HepG2 (cell line): ENCODE data around the gene SRSF2. TPM values are rescaled to one million over a fixed set of nuclear protein-coding genes. Genes with fewer than 3 reads are reported as not detected.

Source experiments
- DPF2 ChIP-seq: sonication (generic); formaldehyde crosslinking; IDR thresholded peaks from 2 replicates; pipeline ENCODE4 v1.4.0; 2020; ENCODE audit warnings: mild to moderate bottlenecking, low read depth, missing genetic modification reagents, borderline replicate concordance
- FOXK2 ChIP-seq: fragments of 450-650 bp; IDR thresholded peaks from 2 replicates; pipeline ENCODE4 v1.6.1; 2016
- GPN1 ChIP-seq: sonication (generic); formaldehyde crosslinking; IDR thresholded peaks from 2 replicates; pipeline ENCODE4 v1.5.1; 2020; ENCODE audit warnings: missing genetic modification reagents, borderline replicate concordance
- HOXA5 ChIP-seq: sonication (generic); formaldehyde crosslinking; IDR thresholded peaks from 2 replicates; pipeline ENCODE4 v1.4.0; 2020; ENCODE audit warnings: missing genetic modification reagents
- MTF1 ChIP-seq: sonication (generic); formaldehyde crosslinking; IDR thresholded peaks from 2 replicates; pipeline ENCODE4 v1.5.0; 2020; ENCODE audit warnings: missing genetic modification reagents
- NCOR1 ChIP-seq: fragments of 200-600 bp; sonication (generic); IDR thresholded peaks from 2 replicates; pipeline ENCODE4 v1.7.0; 2017; ENCODE audit warnings: antibody characterized with exemption, low read length, borderline replicate concordance
- NR2C2 ChIP-seq: sonication (generic); formaldehyde crosslinking; IDR thresholded peaks from 2 replicates; pipeline ENCODE4 v1.4.0; 2020; ENCODE audit warnings: missing genetic modification reagents, mild to moderate bottlenecking, moderate library complexity, borderline replicate concordance
- PAX8 ChIP-seq: sonication (generic); formaldehyde crosslinking; IDR thresholded peaks from 2 replicates; pipeline ENCODE4 v1.8.0; 2022; ENCODE audit warnings: mild to moderate bottlenecking, missing genetic modification reagents, borderline replicate concordance
- SMAD1 ChIP-seq: sonication (generic); formaldehyde crosslinking; IDR thresholded peaks from 2 replicates; pipeline ENCODE4 v1.4.0; 2020; ENCODE audit warnings: missing genetic modification reagents, low read depth, mild to moderate bottlenecking, borderline replicate concordance
- ZNF33B ChIP-seq: sonication (generic); formaldehyde crosslinking; IDR thresholded peaks from 2 replicates; pipeline ENCODE4 v1.5.1; 2020; ENCODE audit warnings: mild to moderate bottlenecking, missing genetic modification reagents
- ZNF460 ChIP-seq: sonication (generic); formaldehyde crosslinking; IDR thresholded peaks from 2 replicates; pipeline ENCODE4 v1.5.1; 2020; ENCODE audit warnings: missing genetic modification reagents, mild to moderate bottlenecking, borderline replicate concordance
- polyA plus RNA-seq, 8 experiments: library from polyadenylated mRNA; depleted of rRNA in 3 of 8; stranded (reverse) in 7 of 8; unstranded in 1 of 8; fragments of >200 nt; fragmentation: Illumina TruSeq in 4 of 8; extraction: Trizol in 4 of 8; gene quantifications; 2 replicates each; pipeline versions ENCODE4 v1.2.1 to v1.2.3, GENCODE V29; 2011 to 2016; ENCODE audit warnings: low read depth in 4 of 8, missing spikeins in 1 of 8, mixed read lengths in 1 of 8; ENCODE audit not compliant: insufficient read depth in 1 of 8
- total RNA-seq, 5 experiments: library from RNA; depleted of rRNA; stranded (reverse); fragments of >200 nt; fragmentation: Illumina TruSeq; extraction: Trizol; gene quantifications; 2 replicates each; pipeline ENCODE4 v1.2.3, GENCODE V29; 2016; ENCODE audit warnings: low read depth in 1 of 5
- TF ChIP-seq, protein P1 (sequence below): sonication (generic); formaldehyde crosslinking; IDR thresholded peaks from 2 replicates; pipeline ENCODE4 v1.5.0; 2020; ENCODE audit warnings: mild to moderate bottlenecking, missing genetic modification reagents, borderline replicate concordance
- TF ChIP-seq, protein P2 (sequence below): IDR thresholded peaks from 2 replicates; pipeline ENCODE4 v1.6.1; 2012; ENCODE audit warnings: inconsistent platforms
- TF ChIP-seq, protein P3 (sequence below): sonication (generic); formaldehyde crosslinking; IDR thresholded peaks from 2 replicates; pipeline ENCODE4 v1.4.0; 2020; ENCODE audit warnings: missing genetic modification reagents, borderline replicate concordance
- TF ChIP-seq, protein P4 (sequence below): sonication (generic); formaldehyde crosslinking; IDR thresholded peaks from 2 replicates; pipeline ENCODE4 v1.8.0; 2022; ENCODE audit warnings: mild to moderate bottlenecking, missing genetic modification reagents, moderate library complexity

Gene SRSF2
- total and polyA plus RNA-seq, 2 of the 13 experiments (the other 11 are each of a cell fraction or from before 2014, with no cell fraction given) = 306 to 319 TPM

DNA sequence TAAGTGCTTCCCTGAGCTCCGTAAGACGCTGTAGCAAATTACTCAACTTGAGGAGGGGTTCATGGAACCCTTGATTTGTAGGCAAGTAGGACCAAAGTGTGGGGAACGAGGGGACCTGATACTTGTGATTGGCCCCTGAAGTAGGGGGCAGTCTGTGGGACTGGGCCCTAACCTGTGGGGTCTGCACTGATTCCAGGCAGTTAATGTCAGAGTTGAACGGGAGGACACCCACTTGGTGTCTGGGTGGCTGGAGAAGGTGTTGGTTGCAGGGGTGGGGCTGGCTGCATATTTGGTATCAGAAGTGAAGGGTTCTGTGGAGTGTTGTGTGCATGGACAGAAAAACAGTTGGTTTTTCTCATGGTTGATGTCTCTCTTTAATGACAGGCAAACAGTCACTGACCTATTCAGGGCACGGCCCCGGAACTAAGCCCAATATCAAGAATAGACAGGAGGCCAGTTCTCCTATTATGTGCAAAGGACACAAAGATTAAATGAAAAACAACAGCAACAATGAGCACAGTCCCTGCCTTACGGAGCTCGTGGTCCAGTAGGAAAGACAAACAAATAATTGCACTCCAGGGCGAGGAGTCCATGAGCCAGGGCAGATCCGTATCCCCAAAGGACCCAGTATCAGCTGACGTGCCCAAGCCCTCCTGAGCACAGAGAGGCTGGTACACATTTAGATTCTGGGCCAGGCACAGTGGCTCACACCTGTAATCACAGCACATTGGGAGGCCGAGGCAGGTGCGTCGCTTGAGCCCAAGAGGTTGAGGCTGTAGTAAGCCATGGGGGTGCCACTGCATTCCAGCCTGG is 45.5 kb downstream of the SRSF2 start (continued):
- TF ChIP-seq, protein P1, sequence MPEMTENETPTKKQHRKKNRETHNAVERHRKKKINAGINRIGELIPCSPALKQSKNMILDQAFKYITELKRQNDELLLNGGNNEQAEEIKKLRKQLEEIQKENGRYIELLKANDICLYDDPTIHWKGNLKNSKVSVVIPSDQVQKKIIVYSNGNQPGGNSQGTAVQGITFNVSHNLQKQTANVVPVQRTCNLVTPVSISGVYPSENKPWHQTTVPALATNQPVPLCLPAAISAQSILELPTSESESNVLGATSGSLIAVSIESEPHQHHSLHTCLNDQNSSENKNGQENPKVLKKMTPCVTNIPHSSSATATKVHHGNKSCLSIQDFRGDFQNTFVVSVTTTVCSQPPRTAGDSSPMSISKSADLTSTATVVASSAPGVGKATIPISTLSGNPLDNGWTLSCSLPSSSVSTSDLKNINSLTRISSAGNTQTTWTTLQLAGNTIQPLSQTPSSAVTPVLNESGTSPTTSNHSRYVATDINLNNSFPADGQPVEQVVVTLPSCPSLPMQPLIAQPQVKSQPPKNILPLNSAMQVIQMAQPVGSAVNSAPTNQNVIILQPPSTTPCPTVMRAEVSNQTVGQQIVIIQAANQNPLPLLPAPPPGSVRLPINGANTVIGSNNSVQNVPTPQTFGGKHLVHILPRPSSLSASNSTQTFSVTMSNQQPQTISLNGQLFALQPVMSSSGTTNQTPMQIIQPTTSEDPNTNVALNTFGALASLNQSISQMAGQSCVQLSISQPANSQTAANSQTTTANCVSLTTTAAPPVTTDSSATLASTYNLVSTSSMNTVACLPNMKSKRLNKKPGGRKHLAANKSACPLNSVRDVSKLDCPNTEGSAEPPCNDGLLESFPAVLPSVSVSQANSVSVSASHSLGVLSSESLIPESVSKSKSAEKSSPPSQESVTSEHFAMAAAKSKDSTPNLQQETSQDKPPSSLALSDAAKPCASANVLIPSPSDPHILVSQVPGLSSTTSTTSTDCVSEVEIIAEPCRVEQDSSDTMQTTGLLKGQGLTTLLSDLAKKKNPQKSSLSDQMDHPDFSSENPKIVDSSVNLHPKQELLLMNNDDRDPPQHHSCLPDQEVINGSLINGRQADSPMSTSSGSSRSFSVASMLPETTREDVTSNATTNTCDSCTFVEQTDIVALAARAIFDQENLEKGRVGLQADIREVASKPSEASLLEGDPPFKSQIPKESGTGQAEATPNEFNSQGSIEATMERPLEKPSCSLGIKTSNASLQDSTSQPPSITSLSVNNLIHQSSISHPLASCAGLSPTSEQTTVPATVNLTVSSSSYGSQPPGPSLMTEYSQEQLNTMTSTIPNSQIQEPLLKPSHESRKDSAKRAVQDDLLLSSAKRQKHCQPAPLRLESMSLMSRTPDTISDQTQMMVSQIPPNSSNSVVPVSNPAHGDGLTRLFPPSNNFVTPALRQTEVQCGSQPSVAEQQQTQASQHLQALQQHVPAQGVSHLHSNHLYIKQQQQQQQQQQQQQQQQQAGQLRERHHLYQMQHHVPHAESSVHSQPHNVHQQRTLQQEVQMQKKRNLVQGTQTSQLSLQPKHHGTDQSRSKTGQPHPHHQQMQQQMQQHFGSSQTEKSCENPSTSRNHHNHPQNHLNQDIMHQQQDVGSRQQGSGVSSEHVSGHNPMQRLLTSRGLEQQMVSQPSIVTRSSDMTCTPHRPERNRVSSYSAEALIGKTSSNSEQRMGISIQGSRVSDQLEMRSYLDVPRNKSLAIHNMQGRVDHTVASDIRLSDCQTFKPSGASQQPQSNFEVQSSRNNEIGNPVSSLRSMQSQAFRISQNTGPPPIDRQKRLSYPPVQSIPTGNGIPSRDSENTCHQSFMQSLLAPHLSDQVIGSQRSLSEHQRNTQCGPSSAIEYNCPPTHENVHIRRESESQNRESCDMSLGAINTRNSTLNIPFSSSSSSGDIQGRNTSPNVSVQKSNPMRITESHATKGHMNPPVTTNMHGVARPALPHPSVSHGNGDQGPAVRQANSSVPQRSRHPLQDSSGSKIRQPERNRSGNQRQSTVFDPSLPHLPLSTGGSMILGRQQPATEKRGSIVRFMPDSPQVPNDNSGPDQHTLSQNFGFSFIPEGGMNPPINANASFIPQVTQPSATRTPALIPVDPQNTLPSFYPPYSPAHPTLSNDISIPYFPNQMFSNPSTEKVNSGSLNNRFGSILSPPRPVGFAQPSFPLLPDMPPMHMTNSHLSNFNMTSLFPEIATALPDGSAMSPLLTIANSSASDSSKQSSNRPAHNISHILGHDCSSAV (CRISPR knock-in tag) = no peak
- TF ChIP-seq SMAD1 (CRISPR knock-in tag) = no peak
- no peak for TF ChIP-seq ZNF33B (CRISPR knock-in tag)
- TF ChIP-seq, protein P2, sequence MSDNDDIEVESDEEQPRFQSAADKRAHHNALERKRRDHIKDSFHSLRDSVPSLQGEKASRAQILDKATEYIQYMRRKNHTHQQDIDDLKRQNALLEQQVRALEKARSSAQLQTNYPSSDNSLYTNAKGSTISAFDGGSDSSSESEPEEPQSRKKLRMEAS = peak; percentile 83
- TF ChIP-seq NR2C2 (CRISPR knock-in tag) = no peak
- TF ChIP-seq GPN1 = no peak
- no peak for TF ChIP-seq MTF1
- TF ChIP-seq ZNF460 = peak; percentile 7; the same call in 1 of the 2 replicates
- TF ChIP-seq FOXK2 = peak; percentile 84
- TF ChIP-seq, protein P3, sequence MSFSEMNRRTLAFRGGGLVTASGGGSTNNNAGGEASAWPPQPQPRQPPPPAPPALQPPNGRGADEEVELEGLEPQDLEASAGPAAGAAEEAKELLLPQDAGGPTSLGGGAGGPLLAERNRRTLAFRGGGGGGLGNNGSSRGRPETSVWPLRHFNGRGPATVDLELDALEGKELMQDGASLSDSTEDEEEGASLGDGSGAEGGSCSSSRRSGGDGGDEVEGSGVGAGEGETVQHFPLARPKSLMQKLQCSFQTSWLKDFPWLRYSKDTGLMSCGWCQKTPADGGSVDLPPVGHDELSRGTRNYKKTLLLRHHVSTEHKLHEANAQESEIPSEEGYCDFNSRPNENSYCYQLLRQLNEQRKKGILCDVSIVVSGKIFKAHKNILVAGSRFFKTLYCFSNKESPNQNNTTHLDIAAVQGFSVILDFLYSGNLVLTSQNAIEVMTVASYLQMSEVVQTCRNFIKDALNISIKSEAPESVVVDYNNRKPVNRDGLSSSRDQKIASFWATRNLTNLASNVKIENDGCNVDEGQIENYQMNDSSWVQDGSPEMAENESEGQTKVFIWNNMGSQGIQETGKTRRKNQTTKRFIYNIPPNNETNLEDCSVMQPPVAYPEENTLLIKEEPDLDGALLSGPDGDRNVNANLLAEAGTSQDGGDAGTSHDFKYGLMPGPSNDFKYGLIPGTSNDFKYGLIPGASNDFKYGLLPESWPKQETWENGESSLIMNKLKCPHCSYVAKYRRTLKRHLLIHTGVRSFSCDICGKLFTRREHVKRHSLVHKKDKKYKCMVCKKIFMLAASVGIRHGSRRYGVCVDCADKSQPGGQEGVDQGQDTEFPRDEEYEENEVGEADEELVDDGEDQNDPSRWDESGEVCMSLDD (CRISPR knock-in tag) = 0 out of 2 replicates have a peak, but pooled peaks have one; percentile 38
- TF ChIP-seq, protein P4, sequence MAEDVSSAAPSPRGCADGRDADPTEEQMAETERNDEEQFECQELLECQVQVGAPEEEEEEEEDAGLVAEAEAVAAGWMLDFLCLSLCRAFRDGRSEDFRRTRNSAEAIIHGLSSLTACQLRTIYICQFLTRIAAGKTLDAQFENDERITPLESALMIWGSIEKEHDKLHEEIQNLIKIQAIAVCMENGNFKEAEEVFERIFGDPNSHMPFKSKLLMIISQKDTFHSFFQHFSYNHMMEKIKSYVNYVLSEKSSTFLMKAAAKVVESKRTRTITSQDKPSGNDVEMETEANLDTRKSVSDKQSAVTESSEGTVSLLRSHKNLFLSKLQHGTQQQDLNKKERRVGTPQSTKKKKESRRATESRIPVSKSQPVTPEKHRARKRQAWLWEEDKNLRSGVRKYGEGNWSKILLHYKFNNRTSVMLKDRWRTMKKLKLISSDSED (CRISPR knock-in tag) = no peak
- 0 out of 2 replicates have a peak, but pooled peaks have one; percentile 5 for TF ChIP-seq HOXA5 (CRISPR knock-in tag)
- no peak for TF ChIP-seq PAX8 (CRISPR knock-in tag)
- peak; percentile 81 for TF ChIP-seq NCOR1
- TF ChIP-seq DPF2 = peak; percentile 84; the same call in 1 of the 2 replicates
